Omental fat pad (tissue), 4 donors: ENCODE results near the gene SMIM31. TPM values are rescaled to one million over a fixed set of nuclear protein-coding genes. Genes with fewer than 3 reads are reported as not detected.

Experiments
- ATAC-seq: fragments of 150-250 bp; one replicate; pipeline ENCODE4 v1.9.1; 2016; ENCODE audit warnings: mild to moderate bottlenecking, moderate library complexity; ENCODE audit not compliant: low FRiP score
- DNase-seq: peaks from one replicate; pipeline ENCODE4 v3.0.0-alpha.2; 2019; ENCODE audit warnings: low spot score
- CTCF ChIP-seq, 3 donors: fragments of 450-650 bp; IDR thresholded peaks; one replicate each; pipeline ENCODE4 v1.5.1; 2016 to 2017; ENCODE audit warnings: antibody characterized with exemption in 3 of 3, mild to moderate bottlenecking in 3 of 3, moderate library complexity in 2 of 3
- total RNA-seq, 4 donors: library from RNA; depleted of rRNA; stranded (reverse); fragments of >200 nt; gene quantifications; one replicate each; pipeline ENCODE4 v1.1.0, GENCODE V29; 2016

The SMIM31 gene
- total RNA-seq, 4 donors from 2014 or later, result not detected

- ATAC-seq, result no peak
- no peak for DNase-seq
- TF ChIP-seq CTCF (IDR thresholded peaks at IDR 0.05), result peak in 1 of 3 donors; percentile 28
These were observed 22.0 kb upstream of the SMIM31 start for GRCh38 chr4:164731827-164732474.

GRCh38 chr4:164734484-164734883, 19.4 kb upstream of the SMIM31 start:
- TF ChIP-seq CTCF (IDR thresholded peaks at IDR 0.05), result no peak
- ATAC-seq, result no peak
- no peak for DNase-seq

- no peak for DNase-seq
- TF ChIP-seq CTCF (IDR thresholded peaks at IDR 0.05), result no peak
- no peak for ATAC-seq
These were observed 5.6 kb upstream of the SMIM31 start for GRCh38 chr4:164748375-164748774.

- ATAC-seq (no peak), DNase-seq (no peak)
- no peak for TF ChIP-seq CTCF (IDR thresholded peaks at IDR 0.05)
These were observed 1.5 kb downstream of the SMIM31 start for GRCh38 chr4:164755432-164755831.

- TF ChIP-seq CTCF (IDR thresholded peaks at IDR 0.05), result no peak
- ATAC-seq (no peak), DNase-seq (no peak)
These were observed 2.8 kb downstream of the SMIM31 start for GRCh38 chr4:164756686-164757085.

GRCh38 chr4:164761241-164761640, 7.3 kb downstream of the SMIM31 start:
- DNase-seq, result no peak
- ATAC-seq, result no peak

More at GRCh38 chr4:164761241-164761640, 7.3 kb downstream of the SMIM31 start:
- no peak for TF ChIP-seq CTCF (IDR thresholded peaks at IDR 0.05)
